IMR-90 (cell line): ENCODE measurements around the gene FAAH2. TPM values are rescaled to one million over a fixed set of nuclear protein-coding genes. Genes with fewer than 3 reads are reported as not detected.

Experiments used
- ATAC-seq: fragments of 200-7000 bp; cut with Tn5 transposase; 2 replicates; pipeline ENCODE4 v1.9.1; 2020; ENCODE audit warnings: low read depth, mild to moderate bottlenecking, moderate library complexity
- BruUV-seq: library from RNA; stranded (reverse); fragments of 400-500 nt; replicated peaks from 2 replicates; lab custom pipeline; 2021; lab: Mats Ljungman, UMichigan
- CTCF ChIA-PET: fragments of 300-600 bp; formaldehyde crosslinking; extraction: SDS; loops from one replicate; lab custom pipeline; 2021; ENCODE audit warnings: antibody characterized with exemption; lab: Yijun Ruan, JAX
- POLR2A ChIA-PET: fragments of 300-600 bp; sonication (Branson Sonifier 250); formaldehyde crosslinking; loops from one replicate; lab custom pipeline; 2022; ENCODE audit warnings: antibody characterized with exemption; ENCODE audit not compliant: unreplicated experiment; lab: Charles Lee
- DNase-seq: peaks from one replicate; pipeline ENCODE4 v3.0.0; 2013
- H2AFZ ChIP-seq: replicated peaks from 2 replicates; pipeline ENCODE3; 2013; ENCODE audit warnings: low read length, mild to moderate bottlenecking; ENCODE audit not compliant: poor library complexity
- H2AK5ac ChIP-seq: 2 replicates; pipeline ENCODE4 v1.6.1; 2013; ENCODE audit warnings: low read depth, low read length, inconsistent platforms
- H2AK9ac ChIP-seq: replicated peaks from 2 replicates; pipeline ENCODE3; 2013; ENCODE audit warnings: mild to moderate bottlenecking, low read depth, low read length, moderate library complexity; ENCODE audit not compliant: poor library complexity
- H2BK120ac ChIP-seq: 2 replicates; pipeline ENCODE4 v1.6.1; 2013; ENCODE audit warnings: low read depth, low read length, inconsistent platforms
- H2BK15ac ChIP-seq: 3 replicates; pipeline ENCODE4 v1.6.1; 2013; ENCODE audit warnings: low read depth, low read length, inconsistent platforms
- H2BK20ac ChIP-seq: 2 replicates; pipeline ENCODE4 v1.6.1; 2013; ENCODE audit warnings: low read depth, mild to moderate bottlenecking, inconsistent platforms, low read length, moderate library complexity
- H2BK5ac ChIP-seq: 2 replicates; pipeline ENCODE4 v1.6.1; 2013; ENCODE audit warnings: mild to moderate bottlenecking, low read depth, low read length, inconsistent platforms; ENCODE audit not compliant: poor library complexity, severe bottlenecking
- H3K14ac ChIP-seq: replicated peaks from 2 replicates; pipeline ENCODE4 v1.6.1; 2013; ENCODE audit warnings: low read depth, low read length, inconsistent platforms
- H3K18ac ChIP-seq: 2 replicates; pipeline ENCODE4 v1.6.1; 2013; ENCODE audit warnings: low read depth, low read length, control low read depth
- H3K23ac ChIP-seq: 2 replicates; pipeline ENCODE4 v1.6.1; 2013; ENCODE audit warnings: low read depth, low read length, inconsistent platforms
- H3K27ac ChIP-seq: 2 replicates; pipeline ENCODE4 v1.5.1; 2013; ENCODE audit warnings: mild to moderate bottlenecking, control low read depth, low read length; ENCODE audit not compliant: insufficient read depth
- H3K27me3 ChIP-seq: 2 replicates; pipeline ENCODE4 v1.6.1; 2013; ENCODE audit warnings: low read length; ENCODE audit not compliant: control insufficient read depth, insufficient read depth
- H3K36me3 ChIP-seq: 2 replicates; pipeline ENCODE4 v1.6.1; 2013; ENCODE audit warnings: low read length, mixed read lengths; ENCODE audit not compliant: control insufficient read depth, insufficient read depth
- H3K4ac ChIP-seq: 2 replicates; pipeline ENCODE4 v1.6.1; 2013; ENCODE audit warnings: low read depth, low read length, inconsistent platforms
- H3K4me1 ChIP-seq: 2 replicates; pipeline ENCODE4 v1.6.1; 2013; ENCODE audit warnings: low read length, mixed read lengths; ENCODE audit not compliant: control insufficient read depth, insufficient read depth
- H3K4me2 ChIP-seq: 2 replicates; pipeline ENCODE4 v1.6.1; 2013; ENCODE audit warnings: low read depth, mild to moderate bottlenecking, control low read depth, low read length, moderate library complexity
- H3K4me3 ChIP-seq: 2 replicates; pipeline ENCODE4 v1.5.1; 2013; ENCODE audit warnings: low read depth, mild to moderate bottlenecking, control low read depth, low read length, moderate library complexity; ENCODE audit not compliant: insufficient read depth
- H3K56ac ChIP-seq: 2 replicates; pipeline ENCODE4 v1.6.1; 2013; ENCODE audit warnings: low read length, inconsistent platforms; ENCODE audit not compliant: insufficient read depth; ENCODE audit errors: extremely low read depth
- H3K79me1 ChIP-seq, 2 experiments: 2 replicates each; pipeline ENCODE4 v1.6.1; 2013; ENCODE audit warnings: low read length in 2 of 2, inconsistent platforms in 1 of 2, low read depth in 1 of 2
- H3K9ac ChIP-seq: 2 replicates; pipeline ENCODE4 v1.6.1; 2013; ENCODE audit warnings: low read depth, low read length, control low read depth
- H3K9me1 ChIP-seq: 2 replicates; pipeline ENCODE4 v1.6.1; 2013; ENCODE audit warnings: low read length, inconsistent platforms; ENCODE audit not compliant: insufficient read depth
- H3K9me3 ChIP-seq: 2 replicates; pipeline ENCODE4 v1.6.1; 2013; ENCODE audit warnings: low read length; ENCODE audit not compliant: control insufficient read depth, insufficient read depth
- H4K20me1 ChIP-seq: 2 replicates; pipeline ENCODE4 v1.6.1; 2013; ENCODE audit warnings: low read length, inconsistent platforms; ENCODE audit not compliant: insufficient read depth
- H4K5ac ChIP-seq: 2 replicates; pipeline ENCODE4 v1.6.1; 2013; ENCODE audit warnings: mild to moderate bottlenecking, low read depth, low read length, control low read depth
- H4K8ac ChIP-seq, 2 experiments: 2 replicates each; pipeline ENCODE4 v1.6.1; 2013; ENCODE audit warnings: low read depth in 2 of 2, low read length in 2 of 2, control low read depth in 1 of 2, inconsistent platforms in 1 of 2
- H4K91ac ChIP-seq: 2 replicates; pipeline ENCODE4 v1.6.1; 2013; ENCODE audit warnings: low read depth, low read length, inconsistent platforms; ENCODE audit not compliant: insufficient read depth
- BHLHE40 ChIP-seq: fragments of 150-350 bp; IDR thresholded peaks from 2 replicates; pipeline ENCODE4 v1.6.1; 2016; ENCODE audit warnings: mild to moderate bottlenecking, low read depth, low read length
- CEBPB ChIP-seq: IDR thresholded peaks from 2 replicates; pipeline ENCODE4 v1.6.1; 2012; ENCODE audit warnings: low read depth, low read length, improper control_type of control experiment
- CHD1 ChIP-seq: IDR thresholded peaks from 2 replicates; pipeline ENCODE4 v1.6.1; 2012; ENCODE audit warnings: low read depth, low read length, improper control_type of control experiment
- ELK1 ChIP-seq: fragments of 150-350 bp; IDR thresholded peaks from 2 replicates; pipeline ENCODE4 v1.6.1; 2016; ENCODE audit warnings: low read depth, mild to moderate bottlenecking, low read length, moderate library complexity, borderline replicate concordance
- FOS ChIP-seq: fragments of 150-350 bp; IDR thresholded peaks from 2 replicates; pipeline ENCODE4 v1.6.1; 2016; ENCODE audit warnings: low read depth, low read length
- MAFK ChIP-seq: IDR thresholded peaks from 2 replicates; pipeline ENCODE4 v1.6.1; 2012; ENCODE audit warnings: low read depth, low read length, improper control_type of control experiment
- MAZ ChIP-seq: IDR thresholded peaks from 2 replicates; pipeline ENCODE4 v1.6.1; 2012; ENCODE audit warnings: low read depth, mild to moderate bottlenecking, low read length, improper control_type of control experiment, moderate library complexity, borderline replicate concordance
- NFE2L2 ChIP-seq: fragments of 150-350 bp; IDR thresholded peaks from 2 replicates; pipeline ENCODE4 v1.6.1; 2016; ENCODE audit warnings: low read depth, mild to moderate bottlenecking, low read length
- POLR2A ChIP-seq: IDR thresholded peaks from 2 replicates; pipeline ENCODE4 v1.6.1; 2012; ENCODE audit warnings: mild to moderate bottlenecking, low read depth, low read length
- RAD21 ChIP-seq: IDR thresholded peaks from 2 replicates; pipeline ENCODE4 v1.6.1; 2012; ENCODE audit warnings: low read length, improper control_type of control experiment
- RCOR1 ChIP-seq: IDR thresholded peaks from 2 replicates; pipeline ENCODE4 v1.6.1; 2012; ENCODE audit warnings: mild to moderate bottlenecking, low read length, improper control_type of control experiment; ENCODE audit not compliant: insufficient replicate concordance
- RFX5 ChIP-seq: IDR thresholded peaks from 2 replicates; pipeline ENCODE4 v1.8.0; 2012; ENCODE audit warnings: low read depth, mild to moderate bottlenecking, low read length, moderate library complexity
- SMC3 ChIP-seq: fragments of 150-350 bp; IDR thresholded peaks from 2 replicates; pipeline ENCODE4 v1.6.1; 2016; ENCODE audit warnings: low read depth, mild to moderate bottlenecking, antibody characterized with exemption, low read length, moderate library complexity
- WGBS, 2 experiments: methylation state at CpG; one replicate each; pipeline versions ENCODE4 v1.1.5 to v1.1.7; 2013; ENCODE audit warnings: missing lambda C conversion rate in 2 of 2; ENCODE audit not compliant: insufficient read length in 1 of 2; ENCODE audit errors: extremely low coverage in 2 of 2; 5-methylcytosine and 5-hydroxymethylcytosine counted together
- dilution Hi-C: fragments of 300-500 bp; cut with HindIII; formaldehyde crosslinking; loops from one replicate; pipeline ENCODE4 v1.14.3; 2018; ENCODE audit warnings: low sequenced_read_pairs; ENCODE audit not compliant: unreplicated experiment
- in situ Hi-C: fragments of 300-500 bp; cut with MboI; formaldehyde crosslinking; loops from 3 replicates; pipeline ENCODE4 v1.14.3; 2019; ENCODE audit warnings: low sequenced_read_pairs, inconsistent platforms, mixed read lengths
- intact Hi-C: fragments of 100-400 bp; cut with micrococcal nuclease; formaldehyde crosslinking; loops from 2 replicates; pipeline ENCODE4 v1.10.0; 2022
- polyA plus RNA-seq, 3 experiments: library from polyadenylated mRNA; depleted of rRNA; stranded (reverse); fragments of >200 nt; gene quantifications; 2 replicates each; pipeline ENCODE4 v1.2.3, GENCODE V29; 2012; ENCODE audit warnings: low replicate concordance in 1 of 3
- total RNA-seq: library from RNA; depleted of rRNA; stranded (reverse); fragments of >200 nt; gene quantifications from 2 replicates; pipeline ENCODE4 v1.2.3, GENCODE V29; 2012
- TF ChIP-seq, protein P1 (sequence below): fragments of 150-350 bp; IDR thresholded peaks from 2 replicates; pipeline ENCODE4 v1.6.1; 2017; ENCODE audit warnings: mild to moderate bottlenecking, antibody characterized with exemption, low read length, low read depth
- TF ChIP-seq, protein P2 (sequence below): conservative IDR thresholded peaks from 2 replicates; pipeline ENCODE4 v1.5.1; 2012; ENCODE audit warnings: mild to moderate bottlenecking, low read depth, low read length, improper control_type of control experiment

The FAAH2 gene
- total and polyA plus RNA-seq, 2 of the 4 experiments (the other 2 are of a cell fraction), result not detected

DNA sequence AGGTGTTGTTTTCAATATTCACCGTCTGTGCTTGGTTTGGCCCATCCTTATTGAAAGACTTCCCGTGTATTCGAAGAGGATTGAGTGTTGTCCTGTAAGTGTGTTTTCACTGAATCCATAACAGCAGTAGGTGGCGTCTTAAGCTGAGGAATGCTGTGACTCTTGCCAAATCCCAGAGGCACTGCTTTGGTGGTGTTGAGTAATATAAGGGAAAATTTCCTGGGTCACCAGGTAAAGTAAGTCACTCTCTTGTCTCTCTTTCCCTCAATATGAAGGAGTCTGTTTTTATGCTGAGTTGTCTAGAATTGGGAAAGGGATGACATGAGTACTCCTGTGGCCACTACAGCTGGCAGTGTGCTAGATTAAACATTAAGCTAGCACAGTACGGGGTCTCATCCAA is 158.6 kb downstream of the FAAH2 start:
- no peaks in the 10 kb centered on the region for H3K27me3 ChIP-seq
- H2AFZ ChIP-seq, result no peak overlapping the region
- no peak overlapping the region for H3K4me2 ChIP-seq
- no peak overlapping the region for H4K5ac ChIP-seq
- ATAC-seq, result no peak
- dilution Hi-C loops, result no loop called here
- no CpG with 5 or more reads among the region's 5 CpGs for WGBS, 2 experiments
- H4K20me1 ChIP-seq, result no peaks in the 10 kb centered on the region
- no peaks in the 10 kb centered on the region for H3K36me3 ChIP-seq
- no peaks in the 10 kb centered on the region; the same call in 1 of the 2 replicates for H3K9me3 ChIP-seq
- H2BK5ac ChIP-seq, result no peak overlapping the region
- no peak overlapping the region for H2BK15ac ChIP-seq
- no peak overlapping the region for H2BK120ac ChIP-seq
- H3K79me1 ChIP-seq, result no peaks in the 10 kb centered on the region
- no peaks in the 10 kb centered on the region for H3K4me1 ChIP-seq
- no peak overlapping the region for H3K4me3 ChIP-seq
- H2BK20ac ChIP-seq, result no peak overlapping the region
- POLR2A ChIA-PET, result no interaction called here
- no peak overlapping the region for H3K14ac ChIP-seq
- BruUV-seq, result no TSS peak
- H3K27ac ChIP-seq, result no peak overlapping the region
- no peak overlapping the region for H3K23ac ChIP-seq
- CTCF ChIA-PET, result no interaction called here
- H3K4ac ChIP-seq, result no peak overlapping the region
- H3K9ac ChIP-seq, result no peak overlapping the region
- no peaks in the 10 kb centered on the region for H3K9me1 ChIP-seq
- intact Hi-C loops, result no loop called here
- H3K18ac ChIP-seq, result no peak overlapping the region
- no peak overlapping the region for H2AK9ac ChIP-seq
- no peak overlapping the region for H2AK5ac ChIP-seq
- no peak for DNase-seq
- H3K56ac ChIP-seq, result no peak overlapping the region
- TF ChIP-seq MAFK, result no peak
- TF ChIP-seq NFE2L2, result no peak
- TF ChIP-seq RFX5, result no peak
- TF ChIP-seq ELK1, result no peak
- TF ChIP-seq CEBPB, result no peak
- TF ChIP-seq, protein P1, sequence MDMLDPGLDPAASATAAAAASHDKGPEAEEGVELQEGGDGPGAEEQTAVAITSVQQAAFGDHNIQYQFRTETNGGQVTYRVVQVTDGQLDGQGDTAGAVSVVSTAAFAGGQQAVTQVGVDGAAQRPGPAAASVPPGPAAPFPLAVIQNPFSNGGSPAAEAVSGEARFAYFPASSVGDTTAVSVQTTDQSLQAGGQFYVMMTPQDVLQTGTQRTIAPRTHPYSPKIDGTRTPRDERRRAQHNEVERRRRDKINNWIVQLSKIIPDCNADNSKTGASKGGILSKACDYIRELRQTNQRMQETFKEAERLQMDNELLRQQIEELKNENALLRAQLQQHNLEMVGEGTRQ, result no peak
- no peak for TF ChIP-seq RCOR1
- TF ChIP-seq RAD21, result no peak
- no peak for TF ChIP-seq BHLHE40
- TF ChIP-seq POLR2A, result no peak
- no peak for TF ChIP-seq FOS
- TF ChIP-seq, protein P2, sequence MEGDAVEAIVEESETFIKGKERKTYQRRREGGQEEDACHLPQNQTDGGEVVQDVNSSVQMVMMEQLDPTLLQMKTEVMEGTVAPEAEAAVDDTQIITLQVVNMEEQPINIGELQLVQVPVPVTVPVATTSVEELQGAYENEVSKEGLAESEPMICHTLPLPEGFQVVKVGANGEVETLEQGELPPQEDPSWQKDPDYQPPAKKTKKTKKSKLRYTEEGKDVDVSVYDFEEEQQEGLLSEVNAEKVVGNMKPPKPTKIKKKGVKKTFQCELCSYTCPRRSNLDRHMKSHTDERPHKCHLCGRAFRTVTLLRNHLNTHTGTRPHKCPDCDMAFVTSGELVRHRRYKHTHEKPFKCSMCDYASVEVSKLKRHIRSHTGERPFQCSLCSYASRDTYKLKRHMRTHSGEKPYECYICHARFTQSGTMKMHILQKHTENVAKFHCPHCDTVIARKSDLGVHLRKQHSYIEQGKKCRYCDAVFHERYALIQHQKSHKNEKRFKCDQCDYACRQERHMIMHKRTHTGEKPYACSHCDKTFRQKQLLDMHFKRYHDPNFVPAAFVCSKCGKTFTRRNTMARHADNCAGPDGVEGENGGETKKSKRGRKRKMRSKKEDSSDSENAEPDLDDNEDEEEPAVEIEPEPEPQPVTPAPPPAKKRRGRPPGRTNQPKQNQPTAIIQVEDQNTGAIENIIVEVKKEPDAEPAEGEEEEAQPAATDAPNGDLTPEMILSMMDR, result no peak
- TF ChIP-seq MAZ, result no peak
- TF ChIP-seq CHD1, result no peak
- no peak for TF ChIP-seq SMC3
- in situ Hi-C loops, result no loop called here
- no peak overlapping the region for H4K8ac ChIP-seq
- no peak overlapping the region for H4K91ac ChIP-seq
